ENCODE data around the gene ANKRD33B.

- TF ChIP-seq POLR2AphosphoS5 (IDR thresholded peaks at IDR 0.05; ENCODE audit: low read depth, low read length), result no peak
- TF ChIP-seq YY1 (IDR thresholded peaks at IDR 0.05; ENCODE audit: low read depth, low read length), result no peak
- no peak for TF ChIP-seq CTCF (IDR thresholded peaks at IDR 0.05; ENCODE audit: control extremely low read depth in 1 of 3, insufficient read depth in 1 of 3, low read depth in 1 of 3, low read length in 3 of 3)
- no peak for TF ChIP-seq SRF (IDR thresholded peaks at IDR 0.05; ENCODE audit: low read depth, low read length)
- no peak for TF ChIP-seq GABPA (IDR thresholded peaks at IDR 0.05; ENCODE audit: borderline replicate concordance, insufficient read depth, low read length)
- no peak for TF ChIP-seq NRF1 (IDR thresholded peaks at IDR 0.05; ENCODE audit: low read depth, low read length)
- TF ChIP-seq EP300 (IDR thresholded peaks at IDR 0.05; ENCODE audit: borderline replicate concordance in 1 of 2, low read depth in 2 of 2, low read length in 2 of 2), result no peak
- TF ChIP-seq EZH2 (IDR thresholded peaks at IDR 0.05; ENCODE audit: low read depth, low read length, severe bottlenecking), result no peak
- TF ChIP-seq RXRA (IDR thresholded peaks at IDR 0.05; ENCODE audit: insufficient read depth, low read depth, low read length), result no peak
- no peak for TF ChIP-seq POLR2A (IDR thresholded peaks at IDR 0.05; ENCODE audit: control extremely low read depth in 1 of 2, low read depth in 2 of 2, low read length in 2 of 2)
- TF ChIP-seq RFX5 (IDR thresholded peaks at IDR 0.05; ENCODE audit: borderline replicate concordance, low read depth, low read length), result no peak
- TF ChIP-seq MAX (IDR thresholded peaks at IDR 0.05), result no peak
These were observed 110.7 kb downstream of the ANKRD33B start for GRCh38 chr5:10674582-10674981.
